OCI-LY7 (cell line): ENCODE results near the gene FMNL2.

ENCODE experiments used
- CTCF ChIP-seq: fragments of 200-600 bp; sonication (generic); conservative IDR thresholded peaks from 2 replicates; pipeline ENCODE4 v1.5.1; 2014; ENCODE audit warnings: mild to moderate bottlenecking, antibody characterized with exemption, low read length, moderate library complexity, mixed read lengths
- EZH2phosphoT487 ChIP-seq: fragments of 200-600 bp; sonication (generic); IDR thresholded peaks from 2 replicates; pipeline ENCODE4 v1.6.1; 2018; ENCODE audit warnings: low read depth, borderline replicate concordance, mild to moderate bottlenecking, mixed run types, antibody characterized with exemption, low read length, moderate library complexity, mixed read lengths

GRCh38 chr2:152573168-152573567, 238.2 kb downstream of the FMNL2 start:
- no peak for TF ChIP-seq CTCF
- no peak for TF ChIP-seq EZH2phosphoT487
